Lung (tissue), 12 donors: ENCODE results near the gene POLE. TPM values are rescaled to one million over a fixed set of nuclear protein-coding genes. Genes with fewer than 3 reads are reported as not detected.
A peak's percentile ranks its signal among the peaks of the same experiment; 100 is the strongest.

Source experiments
- ATAC-seq: fragments of 200-7000 bp; cut with Tn5 transposase; one replicate; pipeline ENCODE4 v1.9.1; 2020; ENCODE audit warnings: moderate number of reproducible peaks; ENCODE audit not compliant: insufficient read depth, low FRiP score
- DNase-seq, 3 donors: peaks; one replicate each; pipeline ENCODE4 v3.0.0-alpha.2; 2013 to 2017
- H3K27ac ChIP-seq, 2 donors: one replicate each; pipeline ENCODE4 v1.5.1; 2013; ENCODE audit warnings: mild to moderate bottlenecking in 2 of 2, moderate library complexity in 2 of 2, control low read depth in 1 of 2, inconsistent platforms in 1 of 2, low read depth in 1 of 2, low read length in 1 of 2
- H3K27me3 ChIP-seq, 3 donors: one replicate each; pipeline ENCODE4 v1.5.1; 2013; ENCODE audit warnings: low read length in 2 of 3; ENCODE audit not compliant: control insufficient read depth in 3 of 3, insufficient read depth in 3 of 3
- H3K36me3 ChIP-seq, 4 donors: one replicate each; pipeline ENCODE4 v1.5.1; 2013; ENCODE audit warnings: low read length in 4 of 4, mild to moderate bottlenecking in 1 of 4, moderate library complexity in 1 of 4; ENCODE audit not compliant: control insufficient read depth in 4 of 4, insufficient read depth in 4 of 4
- H3K4me1 ChIP-seq, 5 donors: one replicate each; pipeline ENCODE4 v1.5.1; 2013; ENCODE audit warnings: low read length in 5 of 5, mild to moderate bottlenecking in 2 of 5, moderate library complexity in 1 of 5; ENCODE audit not compliant: control insufficient read depth in 5 of 5, insufficient read depth in 5 of 5
- H3K4me3 ChIP-seq: one replicate; pipeline ENCODE4 v1.5.1; 2013; ENCODE audit warnings: mild to moderate bottlenecking, control low read depth, moderate library complexity
- H3K9ac ChIP-seq, 2 donors: one replicate each; pipeline ENCODE4 v1.5.1; 2013; ENCODE audit warnings: low read length in 2 of 2, control low read depth in 1 of 2; ENCODE audit not compliant: insufficient read depth in 1 of 2
- H3K9me3 ChIP-seq, 4 donors: one replicate each; pipeline ENCODE4 v1.5.1; 2013; ENCODE audit warnings: low read length in 3 of 4, mild to moderate bottlenecking in 1 of 4, moderate library complexity in 1 of 4; ENCODE audit not compliant: control insufficient read depth in 4 of 4, insufficient read depth in 3 of 4
- CTCF ChIP-seq: IDR thresholded peaks from 2 replicates; pipeline ENCODE4 v1.5.1; 2012; ENCODE audit warnings: mild to moderate bottlenecking; ENCODE audit errors: control extremely low read depth, extremely low read depth
- WGBS, 2 donors: extraction: QIAGEN DNeasy Blood & Tissue Kit; methylation state at CpG; one replicate each; pipeline ENCODE4 v1.1.7; 2013; 5-methylcytosine and 5-hydroxymethylcytosine counted together
- polyA plus RNA-seq, 2 donors: library from polyadenylated mRNA; stranded (reverse); fragments of 200-250 nt; gene quantifications; one replicate each; pipeline ENCODE4 v1.2.1, GENCODE V29; 2013
- total RNA-seq, 2 donors: library from RNA; depleted of rRNA in 1 of 2; stranded (reverse); fragments of >200 nt in 1 of 2; gene quantifications; one replicate each; pipeline ENCODE4 v1.2.1, GENCODE V29; 2014 to 2021
- donor health status: control.
- donor health status: control.
- donor health status: Bipolar disorder and iron deficiency.
- donor health status: healthy.
- donor health status: DM: yes; HTN: yes; CAD: no.

POLE gene
- total and polyA plus RNA-seq, 4 donors, result 9.3 to 49.9 (median 25.3) TPM

DNA sequence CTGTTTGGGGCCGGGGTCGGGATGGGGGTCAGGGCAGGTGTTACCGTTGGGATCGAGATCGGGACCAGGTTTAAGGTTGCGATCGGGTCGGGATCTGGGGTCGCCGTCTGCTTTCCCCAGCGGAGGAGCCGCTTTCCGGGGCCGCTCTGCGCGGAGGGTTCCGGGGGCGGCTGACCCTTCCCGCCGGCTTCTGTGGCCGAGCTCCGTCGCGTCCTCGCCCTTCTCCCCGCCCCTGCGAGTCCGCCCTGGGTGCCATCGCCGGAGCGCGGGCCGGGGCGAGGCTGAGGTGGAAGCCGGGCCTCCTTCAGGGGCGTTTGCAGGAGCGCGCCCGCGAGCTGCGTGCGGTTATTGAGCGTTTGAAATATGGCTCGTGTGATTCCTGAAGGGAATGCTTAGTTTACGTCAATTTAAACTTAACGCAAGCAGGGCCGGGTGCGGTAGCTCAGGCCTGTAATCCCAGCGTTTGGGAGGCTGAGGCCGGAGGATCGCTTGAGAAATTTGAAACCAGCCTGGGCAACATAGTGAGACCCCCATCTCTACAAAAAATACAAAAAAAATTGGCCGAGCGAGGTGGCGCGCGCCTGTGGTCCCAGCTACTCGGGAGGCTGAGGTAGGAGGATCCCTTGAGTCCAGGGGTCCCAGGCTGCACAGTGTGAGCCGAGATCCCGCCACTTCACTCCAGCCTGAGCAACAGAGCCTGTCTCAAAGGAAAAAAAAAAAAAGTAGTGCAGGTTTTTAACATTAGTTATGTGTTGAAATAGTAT is 24.1 kb upstream of the POLE start:
- H3K9ac ChIP-seq, result no peak overlapping the region
- no peaks in the 10 kb centered on the region for H3K27me3 ChIP-seq
- no peak for ATAC-seq
- 6 to 8% methylated on average over 44 to 59 of the region's 59 CpGs for WGBS, 2 donors
- H3K4me1 ChIP-seq, result peaks cover 0 to 14% (median 0%) of the 10 kb centered on the region in 5 donors
- peaks cover 0 to 9% (median 8%) of the 10 kb centered on the region in 4 donors for H3K36me3 ChIP-seq
- H3K9me3 ChIP-seq, result peaks cover 0 to 4% (median 0%) of the 10 kb centered on the region in 4 donors
- peak overlapping the region; percentile 93 for H3K4me3 ChIP-seq
- no peak overlapping the region for H3K27ac ChIP-seq
- TF ChIP-seq CTCF, result no peak
- peak in 1 of 3 donors; percentile 3 for DNase-seq

DNA sequence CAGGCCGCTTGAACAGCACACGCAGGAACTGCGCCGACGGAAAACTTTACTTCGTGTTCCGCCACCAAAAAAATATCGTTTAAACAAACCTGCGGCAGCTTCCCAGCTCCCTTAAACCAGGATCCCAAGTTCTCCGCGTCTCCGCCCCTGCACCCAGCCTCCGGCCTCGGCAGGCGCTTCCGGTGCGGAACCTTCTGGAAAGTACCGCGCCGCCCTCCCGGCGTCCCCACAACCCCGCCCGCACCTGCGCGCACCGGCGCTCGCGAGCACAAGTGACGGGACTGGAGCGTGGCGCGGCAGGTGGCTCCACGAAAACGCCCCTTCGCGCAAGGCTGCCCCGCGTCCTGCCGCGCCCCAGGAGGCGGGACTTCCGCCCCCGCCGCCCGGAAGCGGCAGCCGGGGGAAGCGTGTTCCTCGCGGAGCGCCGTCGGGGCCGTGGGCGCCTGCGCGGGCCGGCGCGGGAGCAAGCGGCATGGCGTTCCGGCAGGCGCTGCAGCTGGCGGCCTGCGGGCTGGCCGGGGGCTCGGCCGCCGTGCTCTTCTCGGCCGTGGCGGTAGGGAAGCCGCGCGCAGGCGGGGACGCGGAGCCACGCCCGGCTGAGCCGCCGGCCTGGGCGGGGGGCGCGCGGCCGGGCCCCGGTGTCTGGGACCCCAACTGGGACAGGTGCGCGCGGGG is 23.4 kb upstream of the POLE start, which contains the start of gene PGAM5:
Gene PGAM5, plus strand, starts transcription at position 438 of the 675 bp plus-strand sequence. Its CDS starts 35 bp downstream, at position 473.
- H3K4me1 ChIP-seq, result peaks cover 0 to 14% (median 0%) of the 10 kb centered on the region in 5 donors
- no peaks in the 10 kb centered on the region for H3K27me3 ChIP-seq
- H3K4me3 ChIP-seq, result peak within 1 kb of the TSS; percentile 93
- 0% methylated on average over 78 to 94 of the region's 94 CpGs for WGBS, 2 donors
- peak within 1 kb of the TSS in 1 of 2 donors; percentile 63 for H3K9ac ChIP-seq
- peaks cover 0 to 9% (median 6%) of the 10 kb centered on the region in 4 donors for H3K36me3 ChIP-seq
- H3K27ac ChIP-seq, result peak within 1 kb of the TSS; percentile 50 to 73
- DNase-seq (peak; percentile 82 to 88 (median 82)), ATAC-seq (peak; percentile 95)
- TF ChIP-seq CTCF, result no peak
- peaks cover 0 to 4% (median 0%) of the 10 kb centered on the region in 4 donors for H3K9me3 ChIP-seq

DNA sequence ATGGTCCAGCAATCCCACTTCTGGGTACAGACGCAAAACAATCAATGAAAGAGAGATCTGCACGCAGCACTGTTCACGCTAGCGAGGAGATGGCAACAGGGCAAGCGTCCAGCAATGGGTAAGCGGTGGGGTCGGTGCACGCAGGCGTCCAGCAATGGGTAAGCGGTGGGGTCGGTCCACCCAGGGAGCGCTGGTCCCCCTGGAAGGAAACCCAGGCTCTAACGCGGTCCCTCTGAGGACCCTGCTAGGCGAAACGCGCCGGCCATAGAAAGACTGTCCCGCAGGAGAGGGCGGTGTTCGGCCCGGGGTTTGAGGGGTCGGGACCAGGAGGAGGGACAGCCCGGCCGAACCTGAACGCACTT is 22.9 kb upstream of the POLE start:
- Histone ChIP-seq H3K36me3 (peaks cover 0 to 9% (median 5%) of the 10 kb centered on the region in 4 donors), H3K27ac (peak overlapping the region; percentile 50 to 73), H3K9ac (peak overlapping the region in 1 of 2 donors; percentile 63), H3K9me3 (peaks cover 0 to 4% (median 0%) of the 10 kb centered on the region in 4 donors), H3K4me1 (peaks cover 0 to 14% (median 0%) of the 10 kb centered on the region in 5 donors), H3K27me3 (no peaks in the 10 kb centered on the region), H3K4me3 (peak overlapping the region; percentile 78)
- TF ChIP-seq CTCF, result no peak
- WGBS, 2 donors, result 1 to 2% methylated on average over 26 of the region's 26 CpGs
- DNase-seq (peak in 1 of 3 donors; percentile 8), ATAC-seq (peak; percentile 28)
